ENCODE data around the gene SYTL5.

Gene SYTL5

DNA sequence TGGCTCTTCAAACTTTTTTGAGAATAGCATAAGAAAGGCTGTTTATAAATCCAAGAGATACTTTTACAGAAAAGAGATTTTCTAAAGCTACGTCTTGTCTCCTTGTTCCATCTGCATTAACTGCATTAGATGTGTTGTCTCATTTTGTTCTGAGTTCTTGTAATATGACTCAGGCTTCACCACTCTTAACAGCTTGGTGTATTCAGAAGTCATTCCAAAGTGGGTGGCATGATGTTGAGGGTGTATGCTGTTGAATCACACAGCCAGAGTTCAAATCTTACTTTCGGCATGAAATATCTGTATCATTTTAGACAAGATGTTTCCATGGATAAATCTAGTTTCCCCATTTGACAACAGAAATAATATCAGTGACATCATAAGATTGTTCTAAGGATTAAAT lies 30.1 kb downstream of the SYTL5 start:
- no peak for DNase-seq

- no peak for DNase-seq
Measured at GRCh38 chrX:38038501-38038900, 32.1 kb downstream of the SYTL5 start.

GRCh38 chrX:38041237-38041636 lies 34.9 kb downstream of the SYTL5 start:
- no peak for DNase-seq

DNA sequence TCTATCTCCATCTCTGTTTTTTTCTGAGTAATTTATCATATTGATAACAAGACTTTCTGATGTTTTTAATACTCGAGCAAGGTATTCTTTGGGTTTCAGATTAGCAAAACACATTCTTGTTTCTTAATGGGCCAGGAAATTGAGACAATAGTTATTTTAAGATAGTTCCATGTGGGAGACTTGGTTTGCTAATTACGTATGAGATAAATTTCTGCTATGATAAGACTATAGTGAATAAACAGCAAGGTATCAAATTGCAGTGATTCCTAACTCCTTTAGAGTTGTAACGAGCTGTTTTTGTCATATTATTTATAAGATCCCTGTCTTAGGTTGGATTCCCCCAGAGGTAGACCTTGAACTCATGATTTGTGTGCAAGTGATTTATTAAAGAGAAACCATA lies 38.3 kb downstream of the SYTL5 start:
- DNase-seq: no peak

DNA sequence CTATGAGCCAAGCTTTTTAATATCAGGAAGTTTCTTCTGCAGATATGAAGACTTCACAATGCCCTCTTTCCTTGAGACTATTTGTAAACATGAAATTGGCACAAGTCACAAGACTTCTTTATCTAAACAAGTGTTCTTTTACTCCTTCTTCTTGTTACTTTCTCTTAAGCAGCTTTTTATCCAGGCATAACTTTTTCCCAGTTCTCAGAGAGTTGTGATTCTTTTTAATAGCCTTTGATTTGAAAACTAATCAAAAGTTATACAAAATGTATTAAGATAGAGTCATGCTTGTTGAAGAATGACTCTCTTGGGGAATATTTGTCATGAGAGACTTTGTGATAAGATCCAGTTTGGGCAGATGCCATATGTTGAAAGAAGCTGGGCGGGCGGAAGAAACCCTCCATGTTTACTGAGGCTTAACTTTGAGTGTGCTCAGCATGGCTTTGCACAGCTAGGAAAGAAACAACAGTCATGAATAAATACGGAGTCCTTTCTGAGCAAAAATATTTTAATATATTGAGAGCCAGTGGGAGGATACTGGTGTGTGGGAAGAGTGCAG lies 39.3 kb downstream of the SYTL5 start:
- DNase-seq: no peak

- DNase-seq: no peak
Measured at GRCh38 chrX:38048886-38049285, 42.5 kb downstream of the SYTL5 start.

- DNase-seq: no peak
Measured at GRCh38 chrX:38050806-38051205, 44.5 kb downstream of the SYTL5 start.

DNA sequence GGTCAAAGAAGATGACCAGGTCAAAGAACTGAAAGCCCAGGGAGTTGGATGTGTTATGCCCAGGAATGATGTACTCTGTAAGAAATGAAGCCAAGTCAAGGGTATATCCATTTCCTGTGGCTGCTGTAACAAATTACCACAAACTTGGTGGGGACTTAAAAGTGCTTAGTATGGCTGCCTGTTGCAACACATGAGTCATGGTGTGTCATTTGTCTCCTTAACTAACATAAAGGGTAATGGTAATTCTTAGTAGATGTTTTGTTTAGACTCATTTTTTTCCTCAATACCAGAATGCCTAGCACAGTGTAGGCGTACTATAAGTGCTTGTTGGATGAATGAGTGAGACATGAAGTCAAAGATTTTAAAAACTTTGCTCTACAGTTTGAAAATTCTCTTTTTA lies 45.7 kb downstream of the SYTL5 start:
- no peak for DNase-seq

- peak; percentile 1 for DNase-seq
Measured at GRCh38 chrX:38055170-38055847, 49.0 kb downstream of the SYTL5 start.

GRCh38 chrX:38060331-38060878 lies 54.1 kb downstream of the SYTL5 start:
- DNase-seq: no peak

DNA sequence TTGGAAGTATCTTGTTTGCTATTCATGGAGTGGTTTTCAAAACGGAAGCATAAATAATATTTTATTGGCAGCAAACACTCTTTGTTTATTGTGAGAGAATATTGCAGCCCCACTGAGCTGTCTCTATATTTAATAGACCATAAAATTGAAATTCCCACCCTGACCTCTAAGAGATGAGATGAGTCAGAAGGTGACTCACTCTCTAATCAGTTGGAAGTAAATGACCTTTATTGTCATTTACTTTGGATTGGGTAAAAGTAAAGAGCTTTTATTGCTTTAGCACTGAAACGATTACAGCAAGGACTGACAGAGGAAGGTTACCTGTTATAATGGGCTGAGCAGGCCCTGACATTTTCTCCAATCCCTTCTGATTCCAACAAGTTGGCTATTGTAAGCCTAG lies 55.0 kb downstream of the SYTL5 start:
- DNase-seq: peak; percentile 35

DNA sequence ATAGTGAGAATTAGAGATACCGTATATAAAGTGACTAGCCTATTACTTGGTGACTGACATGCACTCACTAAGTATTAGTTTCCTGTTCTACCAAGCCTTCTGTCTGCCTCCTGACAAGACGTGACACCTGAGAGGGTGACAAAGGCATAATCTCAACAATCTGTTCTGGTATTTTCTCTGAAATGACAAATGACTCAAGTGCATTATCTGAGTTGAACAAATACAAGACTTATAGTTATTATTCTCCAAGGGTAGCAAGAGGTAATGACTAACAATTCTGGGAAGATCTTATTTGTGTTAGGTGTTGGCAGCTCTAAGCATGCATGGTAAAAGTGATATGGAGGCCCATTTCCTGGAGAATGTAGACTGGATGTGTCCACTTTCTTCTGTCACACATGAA lies 60.6 kb downstream of the SYTL5 start:
- no peak for DNase-seq

GRCh38 chrX:38069273-38069672 lies 62.9 kb downstream of the SYTL5 start:
- DNase-seq: no peak

GRCh38 chrX:38069991-38070390 lies 63.6 kb downstream of the SYTL5 start:
- DNase-seq: no peak

- no peak for DNase-seq
Measured at GRCh38 chrX:38079463-38079862, 73.1 kb downstream of the SYTL5 start.

DNA sequence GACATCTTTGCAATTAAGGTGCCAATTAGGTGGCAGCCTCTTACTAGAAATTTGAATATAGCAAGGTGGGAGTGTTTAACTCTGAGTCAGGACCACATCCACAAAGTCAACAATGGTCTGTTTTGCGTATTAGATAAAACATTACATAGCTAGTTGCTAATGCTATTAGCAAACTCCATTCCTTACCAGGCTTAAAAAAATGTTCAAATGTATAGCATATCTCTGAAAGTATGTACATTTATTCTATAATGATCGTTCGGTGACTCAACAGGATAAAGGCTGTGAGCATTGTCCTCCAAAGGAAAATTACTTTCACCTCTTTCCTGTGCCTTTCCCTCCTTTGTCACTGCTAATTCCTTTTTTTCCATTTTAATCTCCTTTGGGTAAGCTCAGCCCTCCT lies 74.5 kb downstream of the SYTL5 start:
- no peak for DNase-seq

- no peak for DNase-seq
Measured at GRCh38 chrX:38081909-38082308, 75.6 kb downstream of the SYTL5 start.

- DNase-seq: no peak
Measured at GRCh38 chrX:38082309-38082708, 76.0 kb downstream of the SYTL5 start.

DNA sequence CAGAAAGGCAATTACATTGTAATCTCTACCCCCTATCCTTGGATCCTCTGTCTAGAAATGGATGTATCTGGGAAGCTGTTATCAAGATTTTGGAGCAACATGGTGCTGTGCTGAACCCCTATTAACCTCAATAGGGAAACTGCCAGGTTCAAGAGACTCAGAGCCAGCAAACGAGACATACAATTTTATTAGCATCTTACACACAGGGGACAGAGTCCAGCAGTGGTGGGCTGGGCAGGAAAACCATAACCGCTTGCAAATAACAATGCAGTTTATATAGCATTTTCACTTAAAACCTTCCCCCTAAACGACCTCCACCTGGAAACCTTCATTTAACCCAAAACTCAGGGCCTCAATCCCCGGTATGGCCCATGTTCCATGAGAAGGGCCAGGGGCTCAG lies 79.5 kb downstream of the SYTL5 start:
- DNase-seq: no peak

GRCh38 chrX:38086451-38087215 lies 80.3 kb downstream of the SYTL5 start:
- DNase-seq: no peak

DNA sequence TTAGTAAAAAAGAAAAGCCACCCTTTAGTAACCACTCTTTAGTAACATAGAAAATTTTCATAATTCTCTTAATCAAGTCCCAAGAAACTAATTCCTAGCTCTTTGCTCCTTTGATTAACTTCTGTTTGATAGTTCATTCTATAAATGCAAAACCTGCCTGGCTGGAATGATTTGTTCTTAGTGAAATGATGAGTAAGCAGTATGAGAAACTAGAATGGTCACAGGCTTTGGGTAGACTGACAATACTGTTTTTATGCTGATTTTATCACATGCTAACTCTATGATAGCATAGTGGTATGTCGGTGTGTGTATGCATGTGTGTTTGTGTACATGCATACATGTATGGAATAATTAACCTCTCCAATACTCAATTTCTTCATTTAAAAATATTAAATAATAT lies 81.2 kb downstream of the SYTL5 start:
- no peak for DNase-seq

DNA sequence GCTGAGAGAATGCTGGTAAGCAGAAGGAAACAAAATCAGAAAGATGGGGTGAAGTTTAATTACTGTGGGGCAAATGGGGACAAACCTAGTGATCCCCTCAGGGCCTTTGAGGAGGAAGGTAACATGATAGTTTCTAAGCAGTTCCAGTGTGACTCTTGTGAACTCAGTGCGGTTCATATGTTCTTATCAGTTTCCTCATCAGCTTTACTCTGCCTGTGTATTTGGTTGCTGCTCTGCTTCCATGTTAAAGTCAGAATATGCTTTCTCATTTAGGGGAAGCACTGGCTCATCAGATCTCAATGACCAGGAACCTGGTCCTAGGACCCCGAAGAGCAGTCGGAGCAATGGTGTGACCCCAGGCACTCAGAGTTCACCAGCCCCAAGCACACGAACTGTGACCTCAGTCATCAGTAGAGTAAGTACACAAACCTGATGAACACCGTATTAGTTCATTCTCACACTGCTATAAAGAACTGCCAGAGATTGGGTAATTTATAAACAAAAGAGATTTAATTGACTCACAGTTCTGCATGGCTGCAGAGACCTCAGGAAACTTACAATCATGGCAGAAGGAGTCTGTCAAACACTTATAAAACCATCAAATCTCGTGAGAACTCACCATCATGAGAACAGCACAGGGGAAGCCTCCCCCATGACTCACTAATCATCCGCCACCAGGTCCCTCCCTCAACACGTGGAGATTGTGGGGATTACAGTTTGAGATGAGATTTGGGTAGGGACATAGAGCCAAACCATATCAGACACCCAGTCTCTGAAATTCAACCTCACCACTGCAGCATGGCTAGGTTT lies 83.0 kb downstream of the SYTL5 start:
- no peak for DNase-seq

- DNase-seq: no peak
Measured at GRCh38 chrX:38095971-38096529, 89.7 kb downstream of the SYTL5 start.
